Stimulated activated naive CD8-positive, alpha-beta T cell treated with anti-CD3 and anti-CD28 coated beads, Interleukin-15, Interleukin-2, amounts not matched to agents 100 U/mL and 50 U/mL, for 24 hours (primary cell): Measurements from ENCODE around the gene FHOD3.

Source experiments
- ATAC-seq: fragments of 150-1000 bp; cut with Tn5 transposase; one replicate; pipeline ENCODE4 v1.10.0; 2021
- DNase-seq: peaks from one replicate; pipeline ENCODE4 v3.0.0; 2021

Gene FHOD3

GRCh38 chr18:36386150-36386920, 88.8 kb downstream of the FHOD3 start:
- ATAC-seq (no peak), DNase-seq (no peak)

- ATAC-seq, result no peak
- no peak for DNase-seq
These were observed 89.8 kb downstream of the FHOD3 start for GRCh38 chr18:36387310-36387709.

DNA sequence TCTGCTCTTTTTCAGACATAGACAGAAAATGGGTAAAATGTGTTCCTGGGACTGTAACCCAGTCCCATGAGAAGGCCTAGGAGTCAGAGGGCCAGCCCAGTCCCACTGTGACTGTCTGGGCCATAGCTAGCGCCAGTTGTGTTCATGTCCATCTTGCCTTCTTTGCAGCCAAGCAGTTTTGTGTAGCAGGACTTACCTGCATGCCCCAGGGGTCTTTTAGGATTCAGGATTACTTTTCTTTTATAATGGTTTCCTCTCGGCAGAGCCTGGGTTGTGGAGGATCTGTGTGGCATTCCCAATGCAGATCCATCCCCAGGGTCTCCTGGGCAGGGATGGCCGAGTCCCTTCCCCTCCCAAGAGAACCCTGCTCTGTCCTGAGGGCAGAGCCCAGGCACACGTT, 90.8 kb downstream of the FHOD3 start:
- no peak for ATAC-seq

DNA sequence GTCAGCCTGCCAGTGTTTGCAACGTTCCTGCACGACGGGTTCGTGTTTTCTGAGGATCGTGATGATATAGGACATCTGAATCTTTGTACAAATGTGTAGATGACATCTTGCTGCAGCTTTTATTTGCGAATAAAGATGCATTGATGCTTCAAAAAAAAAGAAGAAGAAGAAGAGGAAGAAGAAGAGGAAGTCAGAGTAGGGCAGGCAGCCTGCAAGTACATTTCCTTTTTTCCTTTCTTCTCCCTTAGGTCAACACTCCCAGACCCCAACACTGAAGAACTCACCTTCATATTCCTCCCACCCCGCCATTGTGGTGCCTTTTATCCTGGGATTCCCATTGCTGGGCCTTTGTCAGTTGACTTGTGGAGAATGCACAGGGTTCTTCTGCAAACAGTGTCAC, 91.5 kb downstream of the FHOD3 start:
- ATAC-seq (no peak), DNase-seq (no peak)

More for the DNA sequence above, 90.8 kb downstream of the FHOD3 start:
- DNase-seq, result no peak

GRCh38 chr18:36389811-36390581, 92.5 kb downstream of the FHOD3 start:
- no peak for DNase-seq
- no peak for ATAC-seq

DNA sequence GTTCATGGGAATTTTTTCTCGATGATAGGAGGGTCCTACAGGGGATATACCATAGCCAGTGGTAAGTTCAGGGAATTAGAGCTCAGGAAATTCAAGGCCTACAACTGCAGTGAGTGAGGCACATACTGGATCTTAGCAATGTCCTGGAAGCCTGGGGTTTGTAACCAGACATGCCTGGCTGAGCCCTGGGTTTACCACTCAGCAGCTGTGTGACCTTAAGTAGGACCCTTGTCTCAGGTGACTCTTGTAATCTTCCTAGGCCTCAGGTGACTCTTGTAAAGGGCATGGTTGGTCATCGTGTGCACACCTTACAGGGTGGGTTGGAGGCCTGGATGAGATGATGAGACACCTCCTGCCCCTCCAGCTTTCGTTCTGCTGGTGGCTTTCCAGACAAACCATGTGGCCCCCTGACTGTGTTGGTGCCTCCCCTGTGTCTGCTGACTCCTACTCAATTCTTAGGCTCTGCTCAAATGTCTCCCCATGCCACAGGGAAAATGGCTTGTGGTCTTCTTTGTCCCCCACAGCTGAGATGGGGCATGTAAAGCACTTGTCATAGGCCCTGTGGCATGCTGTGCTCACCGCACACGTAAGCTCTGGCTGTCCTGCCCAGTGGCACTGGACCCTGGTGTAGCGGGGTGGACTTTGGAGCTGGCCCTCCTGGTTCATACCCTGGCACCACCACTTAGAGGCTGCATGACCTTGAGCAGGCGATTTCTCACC, 94.1 kb downstream of the FHOD3 start:
- ATAC-seq, result no peak
- DNase-seq, result no peak

- DNase-seq, result no peak
- ATAC-seq, result no peak
These were observed 94.9 kb downstream of the FHOD3 start for GRCh38 chr18:36392164-36392978.

- DNase-seq (no peak), ATAC-seq (no peak)
These were observed 95.4 kb downstream of the FHOD3 start for GRCh38 chr18:36392979-36393287.

DNA sequence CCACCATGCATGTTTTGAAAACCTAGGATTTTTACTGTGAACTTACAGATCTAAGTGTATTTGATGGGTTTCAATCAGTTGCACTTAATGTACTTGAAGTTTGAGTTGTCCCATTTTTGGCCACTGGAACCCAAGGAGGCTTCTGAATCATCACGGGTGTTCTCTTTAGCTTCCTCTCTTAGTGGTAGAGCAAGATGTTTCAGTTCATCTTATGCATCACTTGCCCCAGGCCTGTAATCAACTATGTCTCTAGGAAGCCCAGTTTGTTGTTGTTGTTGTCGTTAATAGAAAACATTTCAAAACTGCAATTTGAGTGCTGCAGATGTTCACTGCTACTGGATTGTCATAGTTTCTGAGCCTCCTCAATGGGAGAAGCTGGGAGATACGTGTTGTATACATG, 97.0 kb downstream of the FHOD3 start:
- DNase-seq (no peak), ATAC-seq (no peak)

- DNase-seq, result no peak
- no peak for ATAC-seq
These were observed 98.7 kb downstream of the FHOD3 start for GRCh38 chr18:36396190-36396589.

- ATAC-seq (no peak), DNase-seq (no peak)
These were observed 99.5 kb downstream of the FHOD3 start for GRCh38 chr18:36397033-36397432.

DNA sequence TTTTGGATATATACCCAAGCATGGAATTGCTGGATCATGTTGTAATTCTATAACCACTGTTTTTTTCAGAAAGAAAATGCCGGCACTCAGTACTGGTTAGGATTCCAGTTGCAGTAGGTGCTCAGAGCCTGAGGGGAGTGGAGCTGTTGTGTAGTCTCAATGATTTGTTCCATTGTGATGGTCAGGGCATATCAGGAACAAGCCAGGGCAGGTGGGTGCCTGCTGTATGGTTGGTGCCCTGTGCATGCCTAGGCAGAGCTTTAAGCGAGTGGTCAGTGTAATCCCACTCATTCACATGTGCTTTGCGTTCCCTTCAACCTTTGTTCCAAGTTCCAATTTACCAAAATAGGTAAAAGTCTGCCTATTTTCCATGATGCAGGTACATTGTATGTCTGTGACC, 100.9 kb downstream of the FHOD3 start:
- ATAC-seq, result no peak
- DNase-seq, result no peak

GRCh38 chr18:36399055-36399454, 101.5 kb downstream of the FHOD3 start:
- no peak for ATAC-seq
- no peak for DNase-seq

GRCh38 chr18:36401462-36401861, 103.9 kb downstream of the FHOD3 start:
- ATAC-seq (no peak), DNase-seq (no peak)

GRCh38 chr18:36402765-36403396, 105.4 kb downstream of the FHOD3 start:
- DNase-seq, result no peak
- no peak for ATAC-seq

DNA sequence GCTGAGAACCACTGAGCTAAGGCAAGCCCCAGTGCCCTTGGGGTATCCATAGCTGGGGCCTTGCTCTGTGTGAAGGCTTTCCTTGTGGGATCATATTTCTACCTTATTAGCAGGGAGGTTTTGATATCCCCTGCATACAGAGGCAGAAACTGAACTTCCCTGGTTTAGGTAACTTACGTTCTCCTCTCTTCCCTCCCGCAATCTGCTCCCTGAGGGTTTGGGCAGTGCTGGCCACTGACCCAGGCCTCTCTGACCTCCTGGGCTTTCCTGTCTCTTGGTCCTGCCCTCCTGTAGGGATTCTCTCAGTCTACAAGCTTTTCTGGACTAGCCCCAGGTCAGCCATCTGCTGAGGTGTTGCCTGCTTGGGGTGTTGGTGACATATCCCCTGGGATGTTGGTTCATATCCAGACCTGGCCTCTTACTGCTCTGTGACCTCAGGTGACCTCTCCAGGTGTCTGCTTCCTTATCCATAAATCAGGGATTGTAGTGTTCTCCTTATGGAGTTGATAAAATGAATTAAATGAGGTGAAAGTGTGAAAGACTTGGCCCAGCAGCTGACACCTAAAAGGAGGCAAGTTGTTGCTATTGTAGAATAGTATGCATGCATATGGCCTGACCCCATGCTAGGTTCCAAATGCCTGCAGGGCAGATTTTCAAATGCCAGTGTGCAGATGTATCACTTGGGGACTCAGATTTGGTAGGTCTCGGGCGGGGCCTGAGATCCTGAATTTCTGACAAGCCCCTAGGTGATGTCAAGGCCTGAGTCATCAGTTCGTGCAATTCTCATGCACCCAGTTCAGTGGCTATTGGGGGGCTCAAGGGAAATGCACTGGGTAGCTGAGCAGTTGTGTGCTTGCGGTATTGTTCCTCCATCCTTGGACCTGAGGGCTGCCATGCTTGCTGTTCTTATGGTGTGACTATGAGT, 106.6 kb downstream of the FHOD3 start:
- ATAC-seq (no peak), DNase-seq (no peak)

GRCh38 chr18:36405611-36406010, 108.1 kb downstream of the FHOD3 start:
- DNase-seq (no peak), ATAC-seq (no peak)

- no peak for DNase-seq
- no peak for ATAC-seq
These were observed 109.3 kb downstream of the FHOD3 start for GRCh38 chr18:36406805-36407204.

GRCh38 chr18:36408606-36409005, 111.1 kb downstream of the FHOD3 start:
- no peak for DNase-seq
- no peak for ATAC-seq

- ATAC-seq, result no peak
- DNase-seq, result no peak
These were observed 112.3 kb downstream of the FHOD3 start for GRCh38 chr18:36409779-36410178.

DNA sequence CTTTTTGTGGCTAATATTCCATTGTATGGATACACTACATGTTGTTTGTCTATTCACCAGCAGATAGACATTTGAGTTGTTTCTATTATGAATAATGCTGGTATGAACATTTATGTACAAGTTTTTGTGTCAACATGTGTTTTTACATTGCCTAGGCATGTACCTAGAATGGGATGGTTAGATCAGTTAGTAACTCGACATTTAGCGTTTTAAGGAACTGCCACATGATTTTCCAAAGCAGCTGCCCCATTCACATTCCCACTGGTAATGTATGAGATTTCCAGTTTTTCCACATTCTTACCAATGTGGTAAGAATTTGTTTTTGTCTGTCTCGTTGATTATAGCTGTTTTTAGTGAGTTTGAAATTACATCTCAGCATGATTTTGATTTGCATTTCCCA, 112.8 kb downstream of the FHOD3 start:
- DNase-seq (no peak), ATAC-seq (no peak)
